Caki2 (cell line): ENCODE data around the gene CST2. TPM values are rescaled to one million over a fixed set of nuclear protein-coding genes. Genes with fewer than 3 reads are reported as not detected.
"Not testable (repeated sequence)": the region's sequence is repeated elsewhere in the genome, so short reads cannot be mapped to it uniquely, and the experiment has no call there.

ENCODE experiments used
- DNase-seq: peaks from one replicate; pipeline ENCODE4 v3.0.0-alpha.2; 2015; ENCODE audit warnings: low read depth
- in situ Hi-C: cut with HindIII; loops from 2 replicates; pipeline ENCODE4 v1.10.0; 2016; ENCODE audit warnings: low sequenced_read_pairs, low pct_unique_long_range_greater_than_20kb, mixed read lengths
- total RNA-seq: library from RNA; depleted of rRNA; stranded (reverse); fragments of >200 nt; shearing (Covaris generic); gene quantifications from 2 replicates; pipeline ENCODE4 v1.2.3, GENCODE V29; 2014; ENCODE audit warnings: low replicate concordance; rRNA removed

Gene CST2
- total RNA-seq, 1 experiment from 2014 or later, result 240 TPM

- in situ Hi-C loops, result no loop called here
- no peak for DNase-seq
Measured at GRCh38 chr20:23823111-23823510, 3.4 kb downstream of the CST2 start.

- in situ Hi-C loops, result no loop called here
- DNase-seq, result no peak
Measured at GRCh38 chr20:23820493-23820892, 6.0 kb downstream of the CST2 start.

DNA sequence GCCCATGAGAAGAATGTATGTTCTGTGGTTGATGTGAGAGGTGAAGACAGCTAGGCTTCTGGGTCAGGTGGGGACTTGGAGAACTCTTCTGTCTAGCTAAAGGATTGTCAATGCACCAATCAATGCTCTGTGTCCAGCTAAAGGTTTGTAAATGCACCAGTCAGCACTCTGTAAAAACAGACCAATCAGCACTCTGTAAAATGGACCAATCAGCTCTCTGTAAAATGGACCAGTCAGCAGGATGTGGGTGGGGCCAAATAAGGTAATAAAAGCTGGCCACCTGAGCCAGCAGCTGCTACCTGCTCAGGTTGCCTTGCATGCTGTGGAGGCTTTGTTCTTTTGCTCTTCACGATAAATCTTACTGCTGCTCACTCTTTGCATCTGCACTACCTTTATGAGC lies 15.0 kb downstream of the CST2 start:
- DNase-seq, in situ Hi-C loops: not testable (repeated sequence)

GRCh38 chr20:23810349-23810748 lies 16.2 kb downstream of the CST2 start:
- DNase-seq, in situ Hi-C loops: not testable (repeated sequence)

DNA sequence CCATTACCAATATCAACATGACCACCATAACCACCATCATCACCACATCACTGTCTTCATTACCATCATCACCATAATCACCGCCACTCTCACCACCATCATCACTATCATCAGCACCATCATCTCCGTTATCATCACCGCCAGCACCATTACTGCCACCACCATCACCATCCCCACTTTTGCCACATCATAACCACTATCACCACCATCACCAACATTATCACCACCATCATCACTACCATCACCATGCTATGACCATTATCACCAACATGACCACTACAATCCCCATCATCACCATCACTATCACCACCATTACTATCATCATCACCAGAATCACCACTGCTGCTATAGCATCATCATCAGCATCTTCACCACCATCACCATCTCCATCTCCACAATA lies 25.7 kb downstream of the CST2 start:
- in situ Hi-C loops, result no loop called here
- DNase-seq, result no peak

DNA sequence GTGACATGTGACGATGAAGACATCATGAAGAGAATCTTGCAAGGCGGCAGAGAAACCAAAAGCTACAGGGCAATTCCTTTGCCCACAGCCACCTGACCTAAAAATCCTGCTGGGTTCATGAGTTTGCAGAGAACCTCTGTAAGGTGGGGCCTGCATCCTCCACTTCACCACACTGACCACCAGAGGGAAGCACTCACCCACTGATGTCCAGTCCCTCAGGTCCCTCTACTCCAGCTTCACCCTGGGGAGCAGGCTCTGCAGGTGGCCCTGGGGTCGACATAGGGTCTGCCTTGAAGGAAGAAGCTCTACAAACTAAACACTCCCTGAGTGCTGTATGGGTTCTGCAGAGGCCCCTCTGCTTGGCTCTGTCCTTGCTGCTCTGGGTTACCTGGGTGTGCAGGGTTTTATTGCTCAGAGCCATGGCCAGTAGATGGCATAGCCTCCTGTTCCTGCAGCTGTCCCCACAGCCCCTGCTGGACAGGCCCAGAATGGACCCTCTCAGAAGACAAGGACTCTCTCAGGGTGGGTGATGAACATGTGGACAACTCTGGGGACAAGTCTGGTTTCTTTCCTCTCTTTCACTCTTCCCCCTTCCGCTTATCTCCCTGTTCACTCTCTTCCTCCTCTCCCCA lies 27.2 kb downstream of the CST2 start:
- peak; percentile 63 for DNase-seq
- in situ Hi-C loops, result not testable (repeated sequence)

GRCh38 chr20:23795526-23795925 lies 31.0 kb downstream of the CST2 start:
- DNase-seq, result no peak
- in situ Hi-C loops, result no loop called here

DNA sequence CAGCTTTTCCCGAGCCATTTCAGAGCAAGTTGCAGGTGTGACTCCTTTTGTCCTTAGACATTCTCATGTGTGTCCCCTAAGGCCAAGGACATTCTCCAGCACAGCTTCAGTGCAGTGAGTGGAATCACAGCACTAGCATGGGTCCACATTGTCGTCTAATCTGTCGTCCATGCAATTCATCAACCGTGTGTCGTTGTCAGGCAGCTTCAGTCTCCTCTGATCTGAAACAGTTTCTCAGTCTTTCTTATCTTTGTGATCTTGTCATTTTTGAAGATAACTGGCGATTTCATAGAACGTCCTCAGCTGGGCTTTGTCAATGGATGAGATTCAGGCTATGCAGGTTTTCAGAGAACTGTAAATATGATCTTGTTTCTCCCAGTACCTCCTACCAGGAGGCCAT lies 31.7 kb downstream of the CST2 start:
- in situ Hi-C loops, result no loop called here
- DNase-seq, result no peak

DNA sequence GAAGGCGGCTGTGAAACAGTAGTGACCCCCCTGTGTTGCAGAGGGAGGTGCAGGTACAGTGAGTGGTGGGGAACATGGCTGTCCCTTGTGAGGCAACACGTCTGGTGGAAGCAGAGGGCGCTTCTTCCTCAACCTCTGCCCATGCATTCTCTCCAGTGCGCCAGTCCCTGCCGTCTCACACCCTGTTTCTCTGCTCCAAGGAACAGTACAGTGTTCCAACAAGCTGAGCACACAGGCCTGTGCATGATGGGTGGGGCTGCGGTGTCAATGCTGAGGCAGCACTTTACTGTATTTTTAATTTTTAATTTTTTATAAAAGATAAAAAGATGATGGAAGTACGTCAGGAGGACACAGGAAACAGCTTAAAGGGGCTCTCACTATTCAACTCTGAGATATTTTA lies 32.5 kb downstream of the CST2 start:
- no peak for DNase-seq
- in situ Hi-C loops, result no loop called here

GRCh38 chr20:23783447-23783846 lies 43.1 kb downstream of the CST2 start:
- in situ Hi-C loops, result no loop called here
- no peak for DNase-seq

DNA sequence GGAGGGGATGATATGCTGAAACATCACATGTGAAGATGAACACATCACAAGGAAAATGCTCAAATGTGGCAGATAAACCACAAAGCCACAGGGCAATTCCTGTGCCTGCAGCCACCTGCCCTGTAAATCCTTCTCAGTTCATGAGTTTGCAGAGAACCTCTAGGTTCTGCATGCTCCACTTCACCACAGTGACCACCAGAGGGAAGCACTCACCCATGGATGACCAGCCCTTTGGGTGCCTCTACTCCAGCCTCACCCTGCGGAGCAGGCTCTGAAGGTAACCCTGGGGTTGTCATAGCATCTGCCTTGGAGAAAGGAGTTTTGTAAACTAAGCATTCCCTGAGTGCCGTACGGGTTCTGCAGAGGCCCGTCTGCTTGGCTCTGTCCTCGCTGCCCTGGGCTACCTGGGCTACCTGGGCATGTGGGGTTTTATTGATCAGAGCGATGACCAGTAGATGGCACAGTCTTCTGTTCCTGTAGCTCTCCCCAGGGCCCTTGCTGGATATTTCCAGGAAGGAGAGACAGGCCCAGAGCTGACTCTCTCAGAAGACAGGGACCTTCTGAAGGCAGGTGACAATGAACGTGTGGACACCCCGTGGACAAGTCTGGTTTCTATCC lies 44.1 kb downstream of the CST2 start:
- peak; percentile 43 for DNase-seq
- in situ Hi-C loops, result no loop called here

DNA sequence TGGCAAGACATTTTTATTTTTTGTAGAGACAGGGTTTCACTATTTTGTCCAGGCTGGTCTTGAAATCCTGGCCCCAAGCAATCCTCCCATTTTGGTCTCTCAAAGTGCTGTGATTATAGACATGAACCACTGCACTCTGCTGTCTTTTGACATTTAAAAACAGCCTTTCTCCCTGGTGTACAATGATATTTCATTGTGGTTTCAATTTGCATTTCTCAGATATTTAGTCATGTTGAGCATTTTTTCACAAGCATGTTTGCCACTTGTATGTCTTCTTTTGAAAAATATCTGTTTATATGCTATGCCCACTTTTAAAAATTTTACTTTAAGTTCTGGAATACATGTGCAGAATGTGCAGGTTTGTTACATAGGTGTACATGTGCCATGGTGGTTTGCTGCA lies 47.9 kb downstream of the CST2 start:
- DNase-seq, in situ Hi-C loops: not testable (repeated sequence)

- in situ Hi-C loops, DNase-seq: not testable (repeated sequence)
Measured at GRCh38 chr20:23777380-23777779, 49.1 kb downstream of the CST2 start.

GRCh38 chr20:23776067-23776771 lies 50.3 kb downstream of the CST2 start:
- DNase-seq, result no peak
- in situ Hi-C loops, result no loop called here

DNA sequence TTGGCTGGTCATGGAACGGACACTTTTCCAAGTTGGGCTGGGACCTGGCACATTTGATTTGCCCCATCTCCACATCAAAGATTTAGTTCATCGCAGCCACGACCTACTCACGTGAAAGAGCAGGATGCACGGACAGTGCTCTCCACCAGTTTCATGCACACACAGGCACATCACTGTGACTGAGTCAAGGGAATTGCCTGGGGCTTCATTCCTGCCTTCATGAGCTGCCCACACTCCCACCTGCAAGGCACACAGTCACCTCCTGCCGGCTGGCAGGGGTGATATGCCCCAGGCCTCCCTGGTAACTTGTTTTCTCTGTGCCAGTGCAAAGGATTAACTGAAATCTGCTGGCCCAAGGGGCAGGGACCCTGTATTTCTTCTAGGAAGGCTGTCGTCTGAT lies 52.4 kb downstream of the CST2 start:
- in situ Hi-C loops, result no loop called here

More for the DNA sequence above, 52.4 kb downstream of the CST2 start:
- DNase-seq, result no peak

Other genes with a start within 250 kb of the CST2 start
- not detected in 2 replicates for gene CST9, start 220.8 kb downstream of the CST2 start, total RNA-seq
- gene CST3, start 188.8 kb downstream of the CST2 start, total RNA-seq, result 368 and 404 TPM in 2 replicates
- 16.1 and 28.3 TPM in 2 replicates for gene CST4, start 137.7 kb downstream of the CST2 start, total RNA-seq
- gene CST1, start 75.8 kb downstream of the CST2 start, total RNA-seq, result 29.3 and 53.5 TPM in 2 replicates
- not detected in 2 replicates for gene CST5, start 53.0 kb upstream of the CST2 start, total RNA-seq
- not detected in 2 replicates for gene GGTLC1, start 162.1 kb upstream of the CST2 start, total RNA-seq